HepG2 (cell line): ENCODE results near the gene FUT6. TPM values are rescaled to one million over a fixed set of nuclear protein-coding genes. Genes with fewer than 3 reads are reported as not detected.

ENCODE experiments used
- ATAD3A ChIP-seq: sonication (generic); formaldehyde crosslinking; IDR thresholded peaks from 2 replicates; pipeline ENCODE4 v1.4.0; 2020; ENCODE audit warnings: missing genetic modification reagents
- BATF2 ChIP-seq: sonication (generic); formaldehyde crosslinking; IDR thresholded peaks from 2 replicates; pipeline ENCODE4 v1.8.0; 2022; ENCODE audit warnings: mild to moderate bottlenecking, missing genetic modification reagents, moderate library complexity
- CAMTA2 ChIP-seq: sonication (generic); formaldehyde crosslinking; IDR thresholded peaks from 2 replicates; pipeline ENCODE4 v1.4.0; 2020; ENCODE audit warnings: mild to moderate bottlenecking, missing genetic modification reagents, borderline replicate concordance
- DDIT3 ChIP-seq: sonication (generic); formaldehyde crosslinking; IDR thresholded peaks from 2 replicates; pipeline ENCODE4 v1.4.0; 2020; ENCODE audit warnings: mild to moderate bottlenecking, missing genetic modification reagents
- EZH2 ChIP-seq: conservative IDR thresholded peaks from 2 replicates; pipeline ENCODE4 v1.6.1; 2012; ENCODE audit warnings: mild to moderate bottlenecking, low read depth, low read length, moderate library complexity
- FOXA3 ChIP-seq: IDR thresholded peaks from 2 replicates; pipeline ENCODE4 v1.6.1; 2016; ENCODE audit warnings: missing genetic modification reagents, missing compliant biosample characterization
- FOXK1 ChIP-seq: sonication (generic); formaldehyde crosslinking; IDR thresholded peaks from 2 replicates; pipeline ENCODE4 v1.4.0; 2020; ENCODE audit warnings: low read depth, missing genetic modification reagents, borderline replicate concordance
- GRHL1 ChIP-seq: sonication (generic); formaldehyde crosslinking; conservative IDR thresholded peaks from 2 replicates; pipeline ENCODE4 v1.8.0; 2022; ENCODE audit warnings: missing genetic modification reagents
- SOX13 ChIP-seq, 3 experiments: fragments of 450-650 bp in 1 of 3; sonication (generic) in 1 of 3; formaldehyde crosslinking in 1 of 3; IDR thresholded peaks in 2 of 3; conservative IDR thresholded peaks in 1 of 3; 2 replicates each; pipeline versions ENCODE4 v1.5.0 to v1.6.1; 2016 to 2020; ENCODE audit warnings: antibody characterized with exemption in 1 of 3, mild to moderate bottlenecking in 1 of 3, missing compliant biosample characterization in 1 of 3, missing genetic modification reagents in 1 of 3, moderate library complexity in 1 of 3
- SP4 ChIP-seq: sonication (generic); formaldehyde crosslinking; IDR thresholded peaks from 2 replicates; pipeline ENCODE4 v1.8.1; 2023; ENCODE audit warnings: mild to moderate bottlenecking, missing genetic modification reagents
- SSRP1 ChIP-seq: IDR thresholded peaks from 2 replicates; pipeline ENCODE4 v1.6.1; 2016; ENCODE audit warnings: control low read depth
- TCF12 ChIP-seq, 2 experiments: fragments of 450-650 bp in 1 of 2; sonication (generic) in 1 of 2; formaldehyde crosslinking in 1 of 2; IDR thresholded peaks; 2 replicates each; pipeline versions ENCODE4 v1.6.1 to v1.8.0; 2017 to 2022; ENCODE audit warnings: antibody characterized with exemption in 1 of 2, mild to moderate bottlenecking in 1 of 2, missing genetic modification reagents in 1 of 2, moderate library complexity in 1 of 2
- TERF1 ChIP-seq: sonication (generic); formaldehyde crosslinking; IDR thresholded peaks from 2 replicates; pipeline ENCODE4 v1.8.0; 2022; ENCODE audit warnings: mild to moderate bottlenecking, missing genetic modification reagents, moderate library complexity
- YEATS2 ChIP-seq: sonication (generic); formaldehyde crosslinking; IDR thresholded peaks from 2 replicates; pipeline ENCODE4 v1.4.0; 2020; ENCODE audit warnings: missing genetic modification reagents, borderline replicate concordance
- ZBTB42 ChIP-seq: sonication (generic); formaldehyde crosslinking; IDR thresholded peaks from 2 replicates; pipeline ENCODE4 v1.5.0; 2020; ENCODE audit warnings: mild to moderate bottlenecking, missing genetic modification reagents
- ZBTB7A ChIP-seq: sonication (generic); formaldehyde crosslinking; IDR thresholded peaks from 2 replicates; pipeline ENCODE4 v1.8.0; 2022; ENCODE audit warnings: mild to moderate bottlenecking, missing genetic modification reagents
- ZFY ChIP-seq: sonication (generic); formaldehyde crosslinking; IDR thresholded peaks from 2 replicates; pipeline ENCODE4 v1.4.0; 2020; ENCODE audit warnings: missing genetic modification reagents
- ZNF354B ChIP-seq: sonication (generic); formaldehyde crosslinking; IDR thresholded peaks from 2 replicates; pipeline ENCODE4 v1.8.0; 2022; ENCODE audit warnings: mild to moderate bottlenecking, missing genetic modification reagents
- ZNF570 ChIP-seq: sonication (generic); formaldehyde crosslinking; IDR thresholded peaks from 2 replicates; pipeline ENCODE4 v1.4.0; 2020; ENCODE audit warnings: mild to moderate bottlenecking, missing genetic modification reagents, borderline replicate concordance
- ZNF660 ChIP-seq: sonication (generic); formaldehyde crosslinking; IDR thresholded peaks from 2 replicates; pipeline ENCODE4 v1.5.1; 2020; ENCODE audit warnings: mild to moderate bottlenecking, low read depth, missing genetic modification reagents, borderline replicate concordance
- ZNF7 ChIP-seq: IDR thresholded peaks from 2 replicates; pipeline ENCODE4 v1.6.1; 2016; ENCODE audit warnings: missing biosample characterization, missing genetic modification reagents
- polyA plus RNA-seq, 8 experiments: library from polyadenylated mRNA; depleted of rRNA in 3 of 8; stranded (reverse) in 7 of 8; unstranded in 1 of 8; fragments of >200 nt; fragmentation: Illumina TruSeq in 4 of 8; extraction: Trizol in 4 of 8; gene quantifications; 2 replicates each; pipeline versions ENCODE4 v1.2.1 to v1.2.3, GENCODE V29; 2011 to 2016; ENCODE audit warnings: low read depth in 4 of 8, missing spikeins in 1 of 8, mixed read lengths in 1 of 8; ENCODE audit not compliant: insufficient read depth in 1 of 8
- total RNA-seq, 5 experiments: library from RNA; depleted of rRNA; stranded (reverse); fragments of >200 nt; fragmentation: Illumina TruSeq; extraction: Trizol; gene quantifications; 2 replicates each; pipeline ENCODE4 v1.2.3, GENCODE V29; 2016; ENCODE audit warnings: low read depth in 1 of 5
- TF ChIP-seq, protein P1 (sequence below): sonication (generic); formaldehyde crosslinking; IDR thresholded peaks from 2 replicates; pipeline ENCODE4 v1.4.0; 2020; ENCODE audit warnings: missing genetic modification reagents

The FUT6 gene
- total and polyA plus RNA-seq, 2 of the 13 experiments (the other 11 are each of a cell fraction or from before 2014, with no cell fraction given): 8.2 to 27.7 TPM

- TF ChIP-seq TERF1 (CRISPR knock-in tag): no peak
- TF ChIP-seq SOX13 (IDR thresholded peaks at IDR 0.05): no peak
- TF ChIP-seq SOX13 (CRISPR knock-in tag; conservative IDR thresholded peaks at IDR 0.05 in 1 of 2, IDR thresholded peaks at IDR 0.05 in 1 of 2): peak in 1 of 2 experiments; percentile 30; a peak in 1 of 4 replicates
- no peak for TF ChIP-seq GRHL1 (CRISPR knock-in tag)
- TF ChIP-seq ZBTB7A (CRISPR knock-in tag): 0 out of 2 replicates have a peak, but pooled peaks have one; percentile 13
- no peak for TF ChIP-seq SSRP1 (CRISPR knock-in tag)
- no peak for TF ChIP-seq DDIT3
- TF ChIP-seq ZNF570: no peak
- TF ChIP-seq ZBTB42 (CRISPR knock-in tag): no peak
- TF ChIP-seq, protein P1, sequence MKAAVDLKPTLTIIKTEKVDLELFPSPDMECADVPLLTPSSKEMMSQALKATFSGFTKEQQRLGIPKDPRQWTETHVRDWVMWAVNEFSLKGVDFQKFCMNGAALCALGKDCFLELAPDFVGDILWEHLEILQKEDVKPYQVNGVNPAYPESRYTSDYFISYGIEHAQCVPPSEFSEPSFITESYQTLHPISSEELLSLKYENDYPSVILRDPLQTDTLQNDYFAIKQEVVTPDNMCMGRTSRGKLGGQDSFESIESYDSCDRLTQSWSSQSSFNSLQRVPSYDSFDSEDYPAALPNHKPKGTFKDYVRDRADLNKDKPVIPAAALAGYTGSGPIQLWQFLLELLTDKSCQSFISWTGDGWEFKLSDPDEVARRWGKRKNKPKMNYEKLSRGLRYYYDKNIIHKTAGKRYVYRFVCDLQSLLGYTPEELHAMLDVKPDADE (CRISPR knock-in tag): no peak
- TF ChIP-seq ZNF660: no peak
- TF ChIP-seq FOXA3 (CRISPR knock-in tag): no peak; the same call in 1 of the 2 replicates
- no peak for TF ChIP-seq ATAD3A (CRISPR knock-in tag)
- TF ChIP-seq SP4: peak; percentile 85; the same call in 1 of the 2 replicates
- no peak for TF ChIP-seq YEATS2
- TF ChIP-seq ZNF354B: no peak
- no peak for TF ChIP-seq EZH2
- no peak for TF ChIP-seq TCF12 (IDR thresholded peaks at IDR 0.05)
- TF ChIP-seq TCF12 (CRISPR knock-in tag; IDR thresholded peaks at IDR 0.05): 0 out of 2 replicates have a peak, but pooled peaks have one; percentile 58
- no peak for TF ChIP-seq CAMTA2 (CRISPR knock-in tag)
- TF ChIP-seq FOXK1 (CRISPR knock-in tag): no peak; the same call in 1 of the 2 replicates
- 0 out of 2 replicates have a peak, but pooled peaks have one; percentile 74 for TF ChIP-seq BATF2 (CRISPR knock-in tag)
- peak; percentile 45; the same call in 1 of the 2 replicates for TF ChIP-seq ZFY (CRISPR knock-in tag)
- TF ChIP-seq ZNF7: no peak
Measured at GRCh38 chr19:5803752-5804515, 35.6 kb downstream of the FUT6 start (continued).
